PC-9 (cell line): ENCODE results near the gene ACSF2. TPM values are rescaled to one million over a fixed set of nuclear protein-coding genes. Genes with fewer than 3 reads are reported as not detected.

Experiments
- BruUV-seq: library from RNA; stranded (reverse); fragments of 400-500 nt; replicated peaks from 2 replicates; lab custom pipeline; 2021; lab: Mats Ljungman, UMichigan
- CTCF ChIA-PET: fragments of 300-600 bp; sonication (Branson Sonifier 250); formaldehyde crosslinking; loops from one replicate; lab custom pipeline; 2022; ENCODE audit warnings: antibody characterized with exemption; lab: Charles Lee
- POLR2A ChIA-PET: fragments of 300-600 bp; sonication (Branson Sonifier 250); formaldehyde crosslinking; loops from one replicate; lab custom pipeline; 2022; ENCODE audit warnings: antibody characterized with exemption; ENCODE audit not compliant: unreplicated experiment; lab: Charles Lee
- DNase-seq, 2 experiments: peaks; one replicate each; pipeline versions ENCODE4 v3.0.0 to v3.0.0-alpha.2; 2015 to 2022; ENCODE audit warnings: mixed read lengths in 1 of 2
- H2AFZ ChIP-seq: fragments of 200-600 bp; sonication (generic); 2 replicates; pipeline ENCODE4 v1.8.1; 2017; ENCODE audit warnings: antibody characterized with exemption
- H3F3A ChIP-seq: fragments of 200-600 bp; sonication (generic); 2 replicates; pipeline ENCODE4 v1.8.1; 2017; ENCODE audit warnings: antibody characterized with exemption, mild to moderate bottlenecking, low read depth; ENCODE audit not compliant: insufficient read depth
- H3K27ac ChIP-seq: fragments of 200-600 bp; sonication (generic); 2 replicates; pipeline ENCODE4 v1.6.1; 2016; ENCODE audit warnings: mixed run types
- H3K27me3 ChIP-seq: fragments of 200-600 bp; sonication (generic); 2 replicates; pipeline ENCODE4 v1.6.1; 2016; ENCODE audit warnings: low read depth, mixed run types; ENCODE audit not compliant: insufficient read depth
- H3K36me3 ChIP-seq: fragments of 200-600 bp; sonication (generic); 2 replicates; pipeline ENCODE4 v1.6.1; 2016; ENCODE audit warnings: low read depth, mixed run types
- H3K4me1 ChIP-seq: fragments of 200-600 bp; sonication (generic); replicated peaks from 2 replicates; pipeline ENCODE4 v1.6.1; 2016; ENCODE audit warnings: mixed run types; ENCODE audit not compliant: insufficient read depth
- H3K4me2 ChIP-seq: fragments of 200-600 bp; sonication (generic); 2 replicates; pipeline ENCODE4 v1.6.1; 2017; ENCODE audit warnings: mixed run types
- H3K4me3 ChIP-seq: fragments of 200-600 bp; sonication (generic); 2 replicates; pipeline ENCODE4 v1.6.1; 2016; ENCODE audit warnings: mixed run types
- H3K79me2 ChIP-seq: fragments of 200-600 bp; sonication (generic); 2 replicates; pipeline ENCODE4 v1.6.1; 2017; ENCODE audit warnings: low read depth, mixed run types
- H3K9me2 ChIP-seq: fragments of 200-600 bp; sonication (generic); 2 replicates; pipeline ENCODE4 v1.8.1; 2017; ENCODE audit warnings: mild to moderate bottlenecking; ENCODE audit not compliant: insufficient read depth
- H3K9me3 ChIP-seq: fragments of 200-600 bp; sonication (generic); 2 replicates; pipeline ENCODE4 v1.8.1; 2016; ENCODE audit warnings: low read depth; ENCODE audit not compliant: insufficient read depth
- H4K20me1 ChIP-seq: fragments of 200-600 bp; sonication (generic); 2 replicates; pipeline ENCODE4 v1.8.1; 2017; ENCODE audit not compliant: insufficient read depth
- EZH2 ChIP-seq: fragments of 200-600 bp; sonication (generic); IDR thresholded peaks from 2 replicates; pipeline ENCODE4 v1.8.0; 2017; ENCODE audit warnings: antibody characterized with exemption, low read depth
- intact Hi-C: fragments of 100-400 bp; cut with micrococcal nuclease; formaldehyde crosslinking; loops from one replicate; pipeline ENCODE4 v1.10.0; 2022; ENCODE audit not compliant: unreplicated experiment
- total RNA-seq: library from RNA; stranded (reverse); gene quantifications from 2 replicates; pipeline ENCODE4 v1.2.3, GENCODE V29; 2021
- TF ChIP-seq, protein P1 (sequence below): fragments of 200-600 bp; sonication (generic); conservative IDR thresholded peaks from 2 replicates; pipeline ENCODE4 v1.6.1; 2017; ENCODE audit warnings: mixed run types, antibody characterized with exemption, mild to moderate bottlenecking, moderate library complexity

ACSF2 gene
- total RNA-seq, 1 experiment from 2014 or later = 154 TPM

DNA sequence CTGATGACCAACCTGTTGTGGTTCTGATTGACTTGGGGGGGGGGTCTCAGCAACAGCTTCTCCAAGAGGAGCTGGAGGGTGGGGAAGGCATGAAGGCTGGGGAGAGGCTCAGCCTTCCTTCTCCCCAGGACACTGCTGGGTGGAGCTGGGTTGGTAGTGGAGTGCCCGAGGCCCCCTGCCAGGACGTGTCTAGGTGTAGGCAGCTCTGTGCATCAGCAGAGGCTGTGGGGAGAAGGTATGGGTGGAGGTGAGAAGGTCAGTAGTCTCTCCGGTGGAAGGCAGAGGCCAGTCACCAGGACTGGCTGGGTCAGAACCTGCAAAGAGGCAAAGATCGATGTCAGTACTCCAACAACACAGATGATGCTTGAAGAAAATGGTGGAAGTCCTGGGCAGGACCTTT lies 38.7 kb downstream of the ACSF2 start:
- 0 out of 2 replicates have a peak, but pooled peaks cover 4% of the 10 kb centered on the region for H3K4me1 ChIP-seq
- CTCF ChIA-PET = no interaction called here
- no peak overlapping the region for H3K27ac ChIP-seq
- no peak overlapping the region for H2AFZ ChIP-seq
- H3K4me2 ChIP-seq = no peak overlapping the region
- POLR2A ChIA-PET = no interaction called here
- BruUV-seq = no TSS peak
- H3K36me3 ChIP-seq = peaks cover 18% of the 10 kb centered on the region; the same call in 1 of the 2 replicates
- no peaks in the 10 kb centered on the region for H3K79me2 ChIP-seq
- H3K9me3 ChIP-seq = no peaks in the 10 kb centered on the region
- intact Hi-C loops = no loop called here
- no peaks in the 10 kb centered on the region for H3K9me2 ChIP-seq
- peaks cover 8% of the 10 kb centered on the region; the same call in 1 of the 2 replicates for H3F3A ChIP-seq
- H3K27me3 ChIP-seq = no peaks in the 10 kb centered on the region
- no peak overlapping the region for H3K4me3 ChIP-seq
- H4K20me1 ChIP-seq = no peaks in the 10 kb centered on the region
- DNase-seq = no peak
- TF ChIP-seq, protein P1, sequence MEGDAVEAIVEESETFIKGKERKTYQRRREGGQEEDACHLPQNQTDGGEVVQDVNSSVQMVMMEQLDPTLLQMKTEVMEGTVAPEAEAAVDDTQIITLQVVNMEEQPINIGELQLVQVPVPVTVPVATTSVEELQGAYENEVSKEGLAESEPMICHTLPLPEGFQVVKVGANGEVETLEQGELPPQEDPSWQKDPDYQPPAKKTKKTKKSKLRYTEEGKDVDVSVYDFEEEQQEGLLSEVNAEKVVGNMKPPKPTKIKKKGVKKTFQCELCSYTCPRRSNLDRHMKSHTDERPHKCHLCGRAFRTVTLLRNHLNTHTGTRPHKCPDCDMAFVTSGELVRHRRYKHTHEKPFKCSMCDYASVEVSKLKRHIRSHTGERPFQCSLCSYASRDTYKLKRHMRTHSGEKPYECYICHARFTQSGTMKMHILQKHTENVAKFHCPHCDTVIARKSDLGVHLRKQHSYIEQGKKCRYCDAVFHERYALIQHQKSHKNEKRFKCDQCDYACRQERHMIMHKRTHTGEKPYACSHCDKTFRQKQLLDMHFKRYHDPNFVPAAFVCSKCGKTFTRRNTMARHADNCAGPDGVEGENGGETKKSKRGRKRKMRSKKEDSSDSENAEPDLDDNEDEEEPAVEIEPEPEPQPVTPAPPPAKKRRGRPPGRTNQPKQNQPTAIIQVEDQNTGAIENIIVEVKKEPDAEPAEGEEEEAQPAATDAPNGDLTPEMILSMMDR = no peak
- no peak for TF ChIP-seq EZH2

DNA sequence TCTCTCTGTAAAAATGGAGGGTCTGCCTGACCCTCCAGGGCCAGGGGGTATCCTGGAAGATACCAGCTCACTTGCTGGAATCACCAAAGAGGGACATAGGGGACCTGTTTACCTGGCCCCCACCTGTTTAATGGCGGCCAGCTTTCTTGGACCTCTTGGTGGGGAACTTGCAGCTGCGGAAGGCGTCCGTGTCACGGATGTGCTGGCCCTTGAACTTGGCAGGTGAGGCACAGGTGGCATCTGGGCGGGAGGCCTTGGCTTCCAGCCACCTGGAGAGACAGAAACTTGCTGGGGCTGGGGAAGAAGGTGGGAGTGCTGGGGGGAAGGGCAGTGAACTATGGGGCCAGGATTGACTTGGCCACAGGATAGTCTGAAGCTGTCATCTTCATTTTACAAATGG lies 39.2 kb downstream of the ACSF2 start:
- no peaks in the 10 kb centered on the region for H4K20me1 ChIP-seq
- no peaks in the 10 kb centered on the region for H3K9me2 ChIP-seq
- ChIA-PET CTCF (no interaction called here), POLR2A (no interaction called here)
- H3K36me3 ChIP-seq = peaks cover 18% of the 10 kb centered on the region; the same call in 1 of the 2 replicates
- no peak overlapping the region for H3K4me2 ChIP-seq
- intact Hi-C loops = no loop called here
- no TSS peak for BruUV-seq
- no peaks in the 10 kb centered on the region for H3K79me2 ChIP-seq
- no peak overlapping the region for H3K27ac ChIP-seq
- DNase-seq = no peak
- H3K4me3 ChIP-seq = no peak overlapping the region
- H3K9me3 ChIP-seq = no peaks in the 10 kb centered on the region
- no peak overlapping the region for H2AFZ ChIP-seq
- peaks cover 8% of the 10 kb centered on the region; the same call in 1 of the 2 replicates for H3F3A ChIP-seq
- H3K4me1 ChIP-seq = 0 out of 2 replicates have a peak, but pooled peaks cover 4% of the 10 kb centered on the region
- H3K27me3 ChIP-seq = no peaks in the 10 kb centered on the region
- TF ChIP-seq, protein P1 = no peak
- TF ChIP-seq EZH2 = no peak

DNA sequence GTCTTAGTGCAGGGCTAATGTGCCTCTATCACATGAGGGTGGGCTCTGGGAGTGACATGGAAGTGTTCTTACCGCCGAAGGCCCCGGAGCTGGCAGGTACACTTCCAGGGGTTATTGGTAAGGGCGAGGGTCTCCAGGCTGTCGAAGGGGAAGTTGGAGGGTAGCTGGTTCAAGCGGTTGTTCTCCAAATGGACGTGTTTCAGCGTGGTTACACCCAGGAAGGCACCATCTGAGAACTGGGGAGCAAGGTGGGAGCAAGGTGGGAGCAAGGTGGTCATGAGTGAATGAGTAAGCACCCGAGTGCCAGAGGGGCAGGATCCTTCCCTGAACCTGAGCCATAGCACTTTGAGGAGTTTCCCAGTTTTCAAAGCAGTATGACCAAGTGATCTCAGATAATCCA lies 39.6 kb downstream of the ACSF2 start:
- H3K79me2 ChIP-seq = no peaks in the 10 kb centered on the region
- no peaks in the 10 kb centered on the region for H3K9me2 ChIP-seq
- no peaks in the 10 kb centered on the region for H4K20me1 ChIP-seq
- no peak overlapping the region for H3K4me2 ChIP-seq
- no TSS peak for BruUV-seq
- TF ChIP-seq EZH2 = no peak
- TF ChIP-seq, protein P1 = no peak
- ChIA-PET POLR2A (no interaction called here), CTCF (no interaction called here)
- H3K9me3 ChIP-seq = no peaks in the 10 kb centered on the region
- 0 out of 2 replicates have a peak, but pooled peaks cover 4% of the 10 kb centered on the region for H3K4me1 ChIP-seq
- peaks cover 16% of the 10 kb centered on the region; the same call in 1 of the 2 replicates for H3K36me3 ChIP-seq
- DNase-seq = no peak
- intact Hi-C loops = no loop called here
- no peak overlapping the region for H3K4me3 ChIP-seq
- no peak overlapping the region for H3K27ac ChIP-seq
- H3F3A ChIP-seq = peaks cover 8% of the 10 kb centered on the region; the same call in 1 of the 2 replicates
- no peaks in the 10 kb centered on the region for H3K27me3 ChIP-seq
- no peak overlapping the region for H2AFZ ChIP-seq
